HG02943 (cell line): ENCODE results near the gene KCNH2.

ENCODE experiments used
- ATAC-seq: cut with Tn5 transposase; IDR thresholded peaks from one replicate; pipeline ENCODE4 v1.9.1; 2021; ENCODE audit warnings: mild to moderate bottlenecking, low read depth, moderate library complexity; ENCODE audit not compliant: unreplicated experiment

Gene KCNH2

DNA sequence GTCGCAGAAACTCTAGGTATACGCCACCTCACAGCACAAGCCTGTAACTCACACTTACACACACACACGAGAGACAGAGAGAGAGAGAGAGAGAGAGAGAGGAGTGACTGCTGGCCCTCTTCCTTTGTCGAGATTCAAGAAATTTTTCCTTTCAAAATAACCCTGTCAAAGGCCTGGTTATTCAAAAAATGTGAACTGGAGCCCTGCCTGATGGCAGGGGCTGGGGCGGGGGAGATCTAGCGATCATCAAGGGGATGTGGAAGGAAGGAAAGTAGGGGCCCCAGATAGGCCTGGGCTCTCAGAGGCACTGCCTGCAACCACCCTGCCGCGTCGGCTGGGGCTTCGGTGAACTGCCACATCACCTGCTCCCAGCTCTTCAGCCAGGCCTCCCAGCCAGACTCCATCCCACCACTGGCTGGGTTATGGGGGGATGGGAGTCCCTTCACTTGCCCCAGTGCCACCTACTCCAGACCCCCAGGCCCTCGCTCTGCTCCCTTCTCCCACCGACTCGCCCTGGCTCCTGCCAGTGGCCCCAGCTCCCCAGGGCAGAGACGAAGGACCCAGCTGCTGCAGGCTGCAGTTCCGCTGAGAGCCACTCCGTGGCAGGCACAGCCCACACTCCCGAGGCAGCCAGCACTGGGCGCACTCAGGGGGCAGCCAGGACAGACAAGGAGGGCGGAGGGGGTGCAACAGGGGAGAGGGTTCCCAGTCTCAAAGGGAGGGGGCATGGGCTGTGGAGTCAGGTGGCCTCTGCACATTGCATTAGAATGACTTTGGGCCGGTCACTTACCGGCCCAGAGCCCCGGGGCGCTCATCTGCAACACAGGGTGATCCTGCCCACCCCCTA lies 15.3 kb downstream of the KCNH2 start:
- ATAC-seq = no peak

- no peak for ATAC-seq
Measured at GRCh38 chr7:150962290-150962552, 15.9 kb downstream of the KCNH2 start.

GRCh38 chr7:150961510-150962289 lies 16.4 kb downstream of the KCNH2 start:
- ATAC-seq = no peak

GRCh38 chr7:150959739-150960734 lies 18.1 kb downstream of the KCNH2 start:
- no peak for ATAC-seq

DNA sequence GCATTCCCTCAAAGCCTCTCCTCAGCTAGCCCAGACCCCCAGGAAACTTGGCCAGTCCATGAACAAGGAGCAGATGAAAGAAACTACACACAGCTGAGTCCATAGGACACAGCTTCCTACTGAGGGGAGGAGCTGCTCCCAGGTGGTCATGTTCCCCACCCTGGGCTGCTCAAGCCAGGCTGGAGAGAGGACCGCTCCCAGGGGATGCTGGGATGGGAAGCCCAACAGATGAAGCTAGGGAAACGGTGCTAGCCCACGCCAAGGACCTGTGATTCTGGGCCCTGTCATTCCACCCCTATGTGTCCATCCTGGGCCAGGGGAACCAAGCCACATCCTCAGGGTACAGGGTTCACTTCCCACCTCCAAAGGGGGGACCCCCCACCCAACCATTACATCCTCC lies 19.0 kb downstream of the KCNH2 start:
- no peak for ATAC-seq

GRCh38 chr7:150958597-150958996 lies 19.5 kb downstream of the KCNH2 start:
- ATAC-seq = no peak

DNA sequence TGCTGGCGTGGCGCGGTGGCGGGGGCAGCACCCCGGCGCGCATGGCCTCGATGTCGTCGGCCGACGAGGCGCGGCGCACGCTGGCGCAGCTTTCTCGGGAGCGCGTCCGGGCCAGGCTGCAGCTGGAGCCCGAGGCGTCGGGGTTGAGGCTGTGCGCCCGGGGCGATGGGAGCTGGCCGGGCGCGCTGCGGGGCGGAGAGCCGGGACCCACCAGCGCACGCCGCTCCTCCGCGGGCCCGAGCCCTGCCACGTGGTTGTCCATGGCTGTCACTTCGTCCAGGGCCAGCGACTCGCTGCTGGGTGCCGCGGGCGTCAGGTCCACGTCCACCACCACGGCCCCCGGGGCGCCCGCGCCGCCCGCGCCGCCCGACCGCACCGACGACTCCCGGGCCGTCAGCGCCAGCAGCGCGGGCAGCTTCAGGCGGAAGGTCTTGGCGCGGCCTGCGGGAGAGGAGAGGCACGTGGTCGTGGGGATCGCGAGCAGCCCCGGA lies 20.0 kb downstream of the KCNH2 start:
- ATAC-seq = no peak

DNA sequence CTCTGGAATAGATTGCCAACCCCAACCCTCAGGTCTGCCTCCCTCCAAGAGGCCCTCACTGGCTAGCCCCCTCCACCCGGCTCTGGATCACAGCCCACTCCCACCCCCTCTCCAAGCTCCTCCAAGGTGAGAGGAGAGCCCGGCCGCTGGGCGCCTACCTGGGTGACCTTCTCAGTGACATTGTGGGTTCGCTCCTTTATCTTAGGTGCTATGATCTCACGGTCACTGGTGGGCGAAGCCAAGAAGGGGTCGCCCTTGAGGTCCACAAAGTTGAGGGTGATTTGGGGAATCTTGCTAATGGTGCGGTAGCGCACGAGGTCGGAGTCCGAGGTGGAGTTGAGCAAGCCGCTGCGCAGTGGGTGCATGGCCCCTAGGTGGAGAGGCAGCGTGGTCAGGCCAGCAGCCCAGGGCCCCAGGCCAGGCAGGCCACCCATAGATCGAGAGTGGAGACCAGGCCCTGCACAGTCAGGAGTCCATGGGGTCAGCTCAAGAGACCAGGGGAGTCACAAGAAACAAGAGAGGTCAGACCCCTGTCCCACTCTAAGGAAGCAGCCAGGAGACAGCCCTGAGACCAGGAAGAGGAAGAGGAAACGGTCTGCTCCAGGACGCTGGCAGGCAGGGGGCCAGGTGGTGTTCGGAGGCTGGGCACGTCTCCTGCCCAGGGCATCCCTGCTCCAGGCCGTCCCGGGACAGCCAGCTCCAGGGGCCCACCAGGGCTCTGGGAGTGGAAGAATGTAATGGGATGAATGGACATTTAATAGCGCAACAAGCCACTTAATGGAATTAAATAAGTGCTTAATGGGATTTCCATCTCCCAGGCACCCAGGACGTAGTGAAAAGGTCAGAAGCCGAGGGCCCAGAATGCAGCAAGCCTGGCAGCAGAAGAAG lies 20.7 kb downstream of the KCNH2 start:
- ATAC-seq = no peak

DNA sequence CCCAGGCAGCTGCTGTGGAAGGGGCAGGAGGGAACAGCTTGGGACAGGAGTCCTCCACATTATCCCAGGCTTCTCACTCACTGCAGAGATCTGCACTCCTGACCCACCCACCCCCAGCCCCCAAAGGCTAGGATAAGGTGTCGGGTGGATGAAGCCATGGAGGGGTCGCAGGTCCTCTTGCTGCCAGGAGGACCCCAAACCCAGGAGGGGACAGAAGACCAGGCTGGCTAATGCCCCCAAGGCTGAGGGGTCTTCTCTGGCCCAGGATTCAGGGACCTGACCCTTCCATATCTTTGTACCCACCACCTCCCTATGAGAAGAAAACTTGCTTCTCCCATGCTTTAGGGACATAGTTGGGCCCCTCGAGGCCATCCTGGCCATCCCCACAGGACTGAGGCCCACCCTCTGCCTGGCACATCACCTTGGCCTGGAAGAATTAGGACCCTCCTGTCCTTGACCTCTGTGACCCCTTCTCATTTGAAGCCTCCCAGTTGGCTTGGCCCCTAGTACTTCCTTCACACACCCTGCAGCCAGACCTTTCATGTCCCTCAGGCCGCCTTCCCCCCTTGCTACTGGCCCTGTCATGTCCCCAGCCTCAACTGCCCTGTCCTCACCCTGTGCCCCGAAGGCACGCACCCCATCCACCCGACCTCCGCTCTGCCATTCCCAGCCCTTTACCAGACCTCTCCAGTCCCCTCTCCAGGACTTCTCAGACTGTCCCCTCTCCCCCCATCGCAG lies 21.6 kb downstream of the KCNH2 start:
- no peak for ATAC-seq

- no peak for ATAC-seq
Measured at GRCh38 chr7:150955519-150956394, 22.4 kb downstream of the KCNH2 start.

GRCh38 chr7:150954986-150955518 lies 23.1 kb downstream of the KCNH2 start:
- ATAC-seq = no peak

- no peak for ATAC-seq
Measured at GRCh38 chr7:150954201-150954985, 23.7 kb downstream of the KCNH2 start.

GRCh38 chr7:150953061-150953997 lies 24.8 kb downstream of the KCNH2 start:
- ATAC-seq = no peak

DNA sequence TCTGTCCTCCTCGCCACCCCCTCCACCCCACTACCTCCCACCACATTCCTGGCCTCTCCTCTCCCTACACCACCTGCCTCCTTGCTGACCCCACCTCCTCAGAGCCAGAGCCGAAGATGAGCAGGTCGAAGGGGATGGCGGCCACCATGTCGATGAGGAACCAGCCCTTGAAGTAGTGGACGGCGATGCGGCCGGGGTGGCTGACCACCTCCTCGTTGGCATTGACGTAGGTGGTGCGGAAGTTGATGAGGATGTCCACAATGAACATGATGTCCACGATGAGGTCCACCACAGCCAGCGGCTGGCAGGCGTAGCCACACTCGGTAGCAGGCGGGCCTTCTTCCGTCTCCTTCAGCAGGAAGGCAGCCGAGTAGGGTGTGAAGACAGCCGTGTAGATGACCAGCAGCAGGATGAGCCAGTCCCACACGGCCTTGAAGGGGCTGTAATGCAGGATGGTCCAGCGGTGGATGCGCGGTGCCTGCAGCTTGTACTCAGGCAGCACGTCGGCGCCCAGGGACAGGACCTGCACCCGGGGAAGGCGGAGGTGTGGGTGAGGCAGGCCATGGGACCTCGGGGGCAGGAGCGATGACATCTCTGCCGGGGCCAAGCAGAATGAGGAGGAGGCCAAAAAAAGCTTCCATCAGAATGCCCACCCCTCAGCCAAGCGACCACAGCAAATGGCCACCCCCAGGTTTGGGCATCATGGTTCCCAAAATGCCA lies 25.6 kb downstream of the KCNH2 start:
- no peak for ATAC-seq

- ATAC-seq = no peak
Measured at GRCh38 chr7:150951521-150951920, 26.6 kb downstream of the KCNH2 start.
